CD4-positive, alpha-beta T cell treated with Interleukin-4 for 4 hours (primary cell): ENCODE results near the gene ATP8B2.
A peak's percentile ranks its signal among the peaks of the same experiment; 100 is the strongest.
"Not testable (repeated sequence)": the region's sequence is repeated elsewhere in the genome, so short reads cannot be mapped to it uniquely, and the experiment has no call there.

ENCODE experiments used
- DNase-seq: peaks from one replicate; pipeline ENCODE4 v3.0.0-alpha.2; 2020

Gene ATP8B2

GRCh38 chr1:154324669-154325582 is at the start of gene ATP8B2:
Gene ATP8B2, plus strand, starts transcription at chr1:154325525. Its CDS starts 2,617 bp downstream, at chr1:154328142.
- DNase-seq: peak; percentile 83

- DNase-seq: peak; percentile 19
Measured at GRCh38 chr1:154276797-154277196, 48.5 kb upstream of the ATP8B2 start.

GRCh38 chr1:154287591-154287990 is 37.7 kb upstream of the ATP8B2 start:
- not testable (repeated sequence) for DNase-seq

GRCh38 chr1:154288661-154289060 is 36.7 kb upstream of the ATP8B2 start:
- DNase-seq: no peak

GRCh38 chr1:154290921-154291320 is 34.4 kb upstream of the ATP8B2 start:
- DNase-seq: no peak

GRCh38 chr1:154295408-154296235 is 29.7 kb upstream of the ATP8B2 start:
- no peak for DNase-seq

- DNase-seq: no peak
Measured at GRCh38 chr1:154301582-154301981, 23.7 kb upstream of the ATP8B2 start.

- DNase-seq: no peak
Measured at GRCh38 chr1:154304664-154305337, 20.5 kb upstream of the ATP8B2 start.

GRCh38 chr1:154306151-154306550 is 19.2 kb upstream of the ATP8B2 start:
- DNase-seq: no peak

- peak; percentile 33 for DNase-seq
Measured at GRCh38 chr1:154307670-154308270, 17.6 kb upstream of the ATP8B2 start.

- not testable (repeated sequence) for DNase-seq
Measured at GRCh38 chr1:154309136-154309535, 16.2 kb upstream of the ATP8B2 start.

GRCh38 chr1:154312229-154313065 is 12.9 kb upstream of the ATP8B2 start:
- not testable (repeated sequence) for DNase-seq

- DNase-seq: no peak
Measured at GRCh38 chr1:154313066-154313356, 12.3 kb upstream of the ATP8B2 start.

- not testable (repeated sequence) for DNase-seq
Measured at GRCh38 chr1:154314226-154314625, 11.1 kb upstream of the ATP8B2 start.

- no peak for DNase-seq
Measured at GRCh38 chr1:154316704-154317103, 8.6 kb upstream of the ATP8B2 start.

- no peak for DNase-seq
Measured at GRCh38 chr1:154318386-154318785, 6.9 kb upstream of the ATP8B2 start.

GRCh38 chr1:154320882-154321608 is 4.3 kb upstream of the ATP8B2 start, which contains the start of gene AQP10:
Gene AQP10, plus strand, starts transcription at chr1:154321093. Its CDS starts 63 bp downstream, at chr1:154321156.
- no peak for DNase-seq

- not testable (repeated sequence) for DNase-seq
Measured at GRCh38 chr1:154321609-154321934, 3.8 kb upstream of the ATP8B2 start.

- no peak for DNase-seq
Measured at GRCh38 chr1:154323493-154323892, 1.8 kb upstream of the ATP8B2 start.

GRCh38 chr1:154324241-154324640 is 1.1 kb upstream of the ATP8B2 start:
- DNase-seq: no peak
